GM12892 (cell line): ENCODE data around the gene SNAP25.

Experiments
- POLR2A ChIP-seq: IDR thresholded peaks from 2 replicates; pipeline ENCODE4 v1.6.1; 2011; ENCODE audit warnings: low read depth, low read length, control low read depth
- POLR2AphosphoS5 ChIP-seq: IDR thresholded peaks from 2 replicates; pipeline ENCODE4 v1.6.1; 2011; ENCODE audit warnings: low read depth, low read length, control low read depth
- TAF1 ChIP-seq: IDR thresholded peaks from 2 replicates; pipeline ENCODE4 v1.6.1; 2011; ENCODE audit warnings: low read depth, mild to moderate bottlenecking, control low read depth, low read length, borderline replicate concordance

- TF ChIP-seq POLR2A (no peak), TAF1 (no peak), POLR2AphosphoS5 (no peak)
Measured at GRCh38 chr20:10263385-10264165, 44.9 kb downstream of the SNAP25 start.
